Raji (cell line): ENCODE measurements around the gene DOLPP1.

Experiments
- POLR2A ChIP-seq: IDR thresholded peaks from 2 replicates; pipeline ENCODE4 v1.6.1; 2011; ENCODE audit warnings: low read depth, low read length, control low read depth; ENCODE audit not compliant: insufficient read depth

DOLPP1 gene

DNA sequence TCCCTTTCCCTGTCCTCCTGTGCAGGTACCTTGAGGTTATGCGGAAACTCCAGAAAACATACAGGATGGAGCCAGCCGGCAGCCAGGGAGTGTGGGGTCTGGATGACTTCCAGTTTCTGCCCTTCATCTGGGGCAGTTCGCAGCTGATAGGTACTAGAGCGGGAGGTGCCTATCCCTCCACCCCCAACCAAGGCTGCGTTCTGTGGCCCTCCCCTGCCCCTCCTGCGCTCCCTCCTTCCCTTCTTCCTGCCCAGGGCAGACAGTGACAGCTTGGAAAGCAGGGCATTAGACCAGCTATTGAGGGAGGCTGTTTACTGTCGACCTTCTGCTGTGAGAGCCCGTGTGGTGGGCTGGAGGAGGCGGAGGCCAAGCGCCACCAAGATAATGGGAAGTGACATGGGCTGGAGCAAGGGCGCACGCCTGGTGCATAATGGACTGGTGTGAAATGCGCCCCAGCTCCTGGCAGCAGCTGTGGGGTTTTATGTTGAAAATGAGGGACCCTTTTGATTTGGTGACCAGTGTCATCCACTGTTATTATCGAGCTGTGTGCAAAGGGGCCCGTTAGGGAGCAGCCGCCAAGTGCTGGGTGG lies 55.6 kb downstream of the DOLPP1 start:
- no peak for TF ChIP-seq POLR2A

DNA sequence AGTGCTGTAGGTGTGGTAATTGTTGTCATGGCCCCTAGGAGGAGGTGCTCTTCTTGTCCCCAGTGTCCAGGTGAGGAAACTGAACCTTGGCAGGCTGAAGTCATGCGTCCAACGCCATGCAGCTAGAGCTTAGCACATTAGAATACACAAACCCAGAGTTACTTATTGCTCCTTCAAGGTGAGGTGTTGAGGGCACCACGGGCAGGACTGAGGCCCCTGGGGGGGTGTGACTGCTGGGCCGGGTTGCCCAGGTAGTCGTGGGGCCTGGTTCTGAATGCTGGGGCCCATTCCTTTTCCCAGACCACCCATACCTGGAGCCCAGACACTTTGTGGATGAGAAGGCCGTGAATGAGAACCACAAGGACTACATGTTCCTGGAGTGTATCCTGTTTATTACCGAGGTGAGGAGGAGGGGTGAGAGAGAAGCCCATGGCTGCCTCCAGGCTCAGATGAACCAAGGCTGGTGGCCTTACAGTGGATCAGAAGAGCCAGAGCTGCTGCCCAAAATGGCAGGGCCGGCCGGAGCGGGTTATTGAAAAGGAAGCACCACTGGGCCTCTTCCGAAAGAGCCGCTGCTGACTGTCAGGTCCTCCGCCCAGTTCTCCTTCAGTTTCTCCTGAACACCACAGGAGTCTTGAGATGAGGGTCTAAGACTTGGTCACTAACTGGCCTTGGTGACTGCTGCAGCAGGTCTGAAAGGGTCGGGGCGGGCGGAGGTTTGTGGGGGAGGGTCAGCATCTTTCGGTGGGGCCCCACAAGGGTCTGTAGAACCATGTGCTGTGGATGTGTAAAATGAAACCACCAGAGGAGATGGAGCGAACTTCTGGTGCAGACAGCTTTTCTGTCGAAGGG lies 56.6 kb downstream of the DOLPP1 start:
- no peak for TF ChIP-seq POLR2A

GRCh38 chr9:129138144-129138462 lies 57.2 kb downstream of the DOLPP1 start:
- TF ChIP-seq POLR2A: no peak

DNA sequence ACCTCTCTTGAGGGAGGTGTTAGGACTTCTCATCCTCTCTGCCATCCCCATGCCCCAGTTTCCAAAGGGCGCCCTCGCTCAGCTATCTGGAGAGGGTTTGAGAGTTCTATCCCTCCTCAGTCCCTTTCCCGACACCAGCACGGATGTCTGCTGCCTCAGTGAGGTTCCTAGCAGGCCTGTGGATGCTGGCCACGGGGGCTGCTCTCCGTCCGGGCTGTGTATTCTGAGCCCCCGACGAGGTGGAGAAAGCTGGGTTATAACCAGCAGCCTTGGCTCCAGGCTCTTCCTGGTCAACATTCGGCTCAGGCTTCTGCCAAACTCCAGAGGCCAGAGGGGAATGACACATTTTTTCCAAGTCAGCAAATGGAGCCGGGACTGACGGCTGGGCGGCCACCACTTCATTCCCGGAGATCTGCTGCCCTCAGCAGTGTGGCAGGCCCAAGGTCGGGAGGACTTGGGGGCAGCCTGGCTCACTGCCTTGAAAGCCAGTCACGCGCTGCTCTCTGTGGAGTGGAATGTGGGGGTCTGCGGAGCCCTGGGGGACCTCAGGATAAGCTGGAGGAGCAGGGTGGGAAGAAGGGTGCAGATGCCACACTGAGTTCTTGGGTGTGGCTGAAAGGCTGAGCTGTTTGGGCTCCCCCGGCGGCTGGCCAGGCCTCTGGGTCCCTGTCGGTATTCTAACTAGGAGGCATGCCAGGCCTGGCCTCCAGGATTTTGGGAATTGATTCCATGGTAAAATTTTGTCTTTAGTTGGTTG lies 57.7 kb downstream of the DOLPP1 start:
- no peak for TF ChIP-seq POLR2A

DNA sequence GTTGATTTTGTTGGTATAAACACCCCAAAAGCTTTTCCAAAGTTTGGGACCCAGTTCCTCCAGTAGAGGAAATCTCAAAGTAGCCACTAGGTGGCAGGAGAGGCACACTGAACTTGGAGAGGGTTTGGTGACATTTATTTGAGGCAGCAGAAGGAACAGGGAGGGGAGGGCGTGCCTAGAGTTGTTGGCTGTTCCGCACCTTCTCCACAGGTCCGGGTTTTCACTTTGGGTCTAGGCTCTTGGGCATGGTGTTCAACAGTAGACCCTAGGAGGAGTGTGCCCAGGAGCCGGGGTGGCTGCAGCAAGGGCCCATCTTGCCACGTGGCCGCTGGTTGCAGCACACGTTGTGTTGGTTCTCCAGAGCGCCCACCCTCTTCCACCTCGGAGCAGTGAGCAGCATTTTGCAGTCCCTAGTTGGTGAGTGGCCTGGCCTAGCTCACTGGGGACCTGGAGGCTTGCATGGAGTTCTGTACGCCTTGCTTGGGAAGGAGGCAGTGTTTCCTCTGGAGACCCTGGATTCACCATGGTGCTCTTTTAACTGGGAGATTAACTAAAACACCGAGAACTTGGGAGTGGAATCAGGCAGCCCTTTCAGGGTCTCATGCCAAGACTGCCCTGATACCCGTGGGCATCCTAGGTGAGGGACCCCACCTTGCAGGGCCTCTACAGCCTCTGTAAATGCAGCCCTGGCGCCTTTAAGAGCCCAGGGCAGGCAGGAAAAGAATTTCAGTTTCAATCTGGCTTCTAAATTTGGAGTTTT lies 58.5 kb downstream of the DOLPP1 start:
- peak; percentile 56; the same call in 1 of the 2 replicates for TF ChIP-seq POLR2A

- no peak; the same call in 1 of the 2 replicates for TF ChIP-seq POLR2A
These were observed 59.1 kb downstream of the DOLPP1 start for GRCh38 chr9:129139993-129140396.
